Liver (tissue), 9 donors: Measurements from ENCODE around the gene GNG12. TPM values are rescaled to one million over a fixed set of nuclear protein-coding genes. Genes with fewer than 3 reads are reported as not detected.

Experiments used
- DNase-seq: peaks from one replicate; pipeline ENCODE4 v3.0.0-alpha.2; 2017; ENCODE audit warnings: low spot score
- H3K27ac ChIP-seq, 2 donors: one replicate each; pipeline ENCODE4 v1.7.0; 2013; ENCODE audit warnings: inconsistent platforms in 2 of 2, low read length in 2 of 2, control low read depth in 1 of 2, low read depth in 1 of 2, mild to moderate bottlenecking in 1 of 2
- H3K27me3 ChIP-seq, 4 donors: one replicate each; pipeline versions ENCODE4 v1.6.1 to v1.7.0; 2013; ENCODE audit warnings: low read length in 3 of 4, inconsistent platforms in 1 of 4, mild to moderate bottlenecking in 1 of 4, moderate library complexity in 1 of 4; ENCODE audit not compliant: control insufficient read depth in 4 of 4, insufficient read depth in 4 of 4
- H3K36me3 ChIP-seq, 4 donors: one replicate each; pipeline versions ENCODE4 v1.6.1 to v1.7.0; 2013; ENCODE audit warnings: low read length in 3 of 4, mild to moderate bottlenecking in 3 of 4, low read depth in 1 of 4, moderate library complexity in 1 of 4; ENCODE audit not compliant: control insufficient read depth in 4 of 4, insufficient read depth in 3 of 4
- H3K4me1 ChIP-seq, 4 donors: one replicate each; pipeline versions ENCODE4 v1.6.1 to v1.7.0; 2013; ENCODE audit warnings: low read length in 3 of 4, mild to moderate bottlenecking in 3 of 4, moderate library complexity in 1 of 4; ENCODE audit not compliant: control insufficient read depth in 4 of 4, insufficient read depth in 4 of 4
- H3K4me3 ChIP-seq, 3 donors: one replicate each; pipeline versions ENCODE4 v1.6.1 to v1.7.0; 2013; ENCODE audit warnings: low read length in 3 of 3, control low read depth in 1 of 3, low read depth in 1 of 3, mild to moderate bottlenecking in 1 of 3
- H3K9ac ChIP-seq, 2 donors: one replicate each; pipeline ENCODE4 v1.7.0; 2013; ENCODE audit warnings: low read length in 2 of 2, mild to moderate bottlenecking in 2 of 2, moderate library complexity in 2 of 2, control low read depth in 1 of 2, low read depth in 1 of 2
- H3K9me3 ChIP-seq, 4 donors: one replicate each; pipeline versions ENCODE4 v1.6.1 to v1.7.0; 2013; ENCODE audit warnings: low read length in 3 of 4; ENCODE audit not compliant: control insufficient read depth in 4 of 4
- ATF3 ChIP-seq: IDR thresholded peaks from 2 replicates; pipeline ENCODE4 v1.6.1; 2016; ENCODE audit warnings: antibody characterized with exemption
- CTCF ChIP-seq: fragments of 150-350 bp; IDR thresholded peaks from 2 replicates; pipeline ENCODE4 v1.5.1; 2017; ENCODE audit warnings: improper control_type of control experiment, low read depth, low read length; ENCODE audit not compliant: missing input control
- EGR1 ChIP-seq, 2 donors: IDR thresholded peaks; 2 replicates each; pipeline ENCODE4 v1.6.1; 2016 to 2018; ENCODE audit warnings: antibody characterized with exemption in 2 of 2, low read depth in 2 of 2
- FOXA1 ChIP-seq: IDR thresholded peaks from 2 replicates; pipeline ENCODE4 v1.6.1; 2016; ENCODE audit warnings: antibody characterized with exemption
- FOXA2 ChIP-seq: IDR thresholded peaks from 2 replicates; pipeline ENCODE4 v1.6.1; 2016; ENCODE audit warnings: antibody characterized with exemption
- HNF4A ChIP-seq, 2 donors: conservative IDR thresholded peaks; 2 replicates each; pipeline ENCODE4 v1.6.1; 2016; ENCODE audit warnings: antibody characterized with exemption in 2 of 2, mild to moderate bottlenecking in 2 of 2
- JUND ChIP-seq, 2 donors: IDR thresholded peaks; 2 replicates each; pipeline ENCODE4 v1.6.1; 2016; ENCODE audit warnings: antibody characterized with exemption in 2 of 2
- MAX ChIP-seq: IDR thresholded peaks from 2 replicates; pipeline ENCODE4 v1.6.1; 2016; ENCODE audit warnings: antibody characterized with exemption
- NR2F2 ChIP-seq: IDR thresholded peaks from 2 replicates; pipeline ENCODE4 v1.6.1; 2016; ENCODE audit warnings: antibody characterized with exemption
- RAD21 ChIP-seq, 2 donors: IDR thresholded peaks; 2 replicates each; pipeline ENCODE4 v1.6.1; 2016; ENCODE audit warnings: antibody characterized with exemption in 2 of 2, mild to moderate bottlenecking in 2 of 2
- REST ChIP-seq: IDR thresholded peaks from 2 replicates; pipeline ENCODE4 v1.6.1; 2016; ENCODE audit warnings: antibody characterized with exemption, mild to moderate bottlenecking
- RXRA ChIP-seq, 2 donors: IDR thresholded peaks; 2 replicates each; pipeline ENCODE4 v1.6.1; 2017 to 2018; ENCODE audit warnings: antibody characterized with exemption in 2 of 2, mild to moderate bottlenecking in 1 of 2
- SP1 ChIP-seq: IDR thresholded peaks from 2 replicates; pipeline ENCODE4 v1.6.1; 2018; ENCODE audit warnings: antibody characterized with exemption, mild to moderate bottlenecking
- TAF1 ChIP-seq: conservative IDR thresholded peaks from 2 replicates; pipeline ENCODE4 v1.6.1; 2016; ENCODE audit warnings: antibody characterized with exemption, mild to moderate bottlenecking
- YY1 ChIP-seq: IDR thresholded peaks from 2 replicates; pipeline ENCODE4 v1.6.1; 2016; ENCODE audit warnings: antibody characterized with exemption, mild to moderate bottlenecking
- WGBS: extraction: QIAGEN DNeasy Blood & Tissue Kit; methylation state at CpG from one replicate; pipeline ENCODE4 v1.1.7; 2013; 5-methylcytosine and 5-hydroxymethylcytosine counted together
- polyA plus RNA-seq, 2 donors: library from polyadenylated mRNA; stranded (reverse) in 1 of 2; unstranded in 1 of 2; fragments of 200-250 nt in 1 of 2; fragments of >200 nt in 1 of 2; fragmentation: Nextera tagmentation in 1 of 2; extraction: Ambion mirVana in 1 of 2; gene quantifications; one replicate each; pipeline versions ENCODE4 v1.2.1 to v1.2.3, GENCODE V29; 2013 to 2015
- total RNA-seq, 2 donors: library from RNA; depleted of rRNA; stranded (reverse); fragments of >200 nt; gene quantifications; one replicate each; pipeline ENCODE4 v1.2.3, GENCODE V29; 2014
- TF ChIP-seq, protein P1 (sequence below): IDR thresholded peaks from 2 replicates; pipeline ENCODE4 v1.6.1; 2016; ENCODE audit warnings: antibody characterized with exemption
- donor health status: healthy.
- donor health status: healthy.
- donor health status: healthy.
- donor health status: healthy.
- donor health status: healthy.

Gene GNG12
- total and polyA plus RNA-seq, 4 donors, result 15.4 to 26.1 (median 19.7) TPM

- TF ChIP-seq, protein P1, sequence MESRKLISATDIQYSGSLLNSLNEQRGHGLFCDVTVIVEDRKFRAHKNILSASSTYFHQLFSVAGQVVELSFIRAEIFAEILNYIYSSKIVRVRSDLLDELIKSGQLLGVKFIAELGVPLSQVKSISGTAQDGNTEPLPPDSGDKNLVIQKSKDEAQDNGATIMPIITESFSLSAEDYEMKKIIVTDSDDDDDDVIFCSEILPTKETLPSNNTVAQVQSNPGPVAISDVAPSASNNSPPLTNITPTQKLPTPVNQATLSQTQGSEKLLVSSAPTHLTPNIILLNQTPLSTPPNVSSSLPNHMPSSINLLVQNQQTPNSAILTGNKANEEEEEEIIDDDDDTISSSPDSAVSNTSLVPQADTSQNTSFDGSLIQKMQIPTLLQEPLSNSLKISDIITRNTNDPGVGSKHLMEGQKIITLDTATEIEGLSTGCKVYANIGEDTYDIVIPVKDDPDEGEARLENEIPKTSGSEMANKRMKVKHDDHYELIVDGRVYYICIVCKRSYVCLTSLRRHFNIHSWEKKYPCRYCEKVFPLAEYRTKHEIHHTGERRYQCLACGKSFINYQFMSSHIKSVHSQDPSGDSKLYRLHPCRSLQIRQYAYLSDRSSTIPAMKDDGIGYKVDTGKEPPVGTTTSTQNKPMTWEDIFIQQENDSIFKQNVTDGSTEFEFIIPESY, result peak; percentile 27
Measured at GRCh38 chr1:67831850-67832513, 1.3 kb downstream of the GNG12 start (continued).

GRCh38 chr1:67830928-67831830, 2.1 kb downstream of the GNG12 start:
- Histone ChIP-seq H3K4me1 (peaks cover 2 to 8% (median 5%) of the 10 kb centered on the region in 4 donors), H3K27me3 (no peaks in the 10 kb centered on the region), H3K9ac (peak overlapping the region; percentile 81 to 82), H3K9me3 (no peaks in the 10 kb centered on the region), H3K27ac (peak overlapping the region; percentile 72 to 86), H3K36me3 (no peaks in the 10 kb centered on the region), H3K4me3 (peak overlapping the region; percentile 65 to 94 (median 79))
- TF ChIP-seq, protein P1, result no peak
- TF ChIP-seq FOXA2 (no peak), TAF1 (no peak), CTCF (no peak), NR2F2 (no peak), JUND (IDR thresholded peaks at IDR 0.05) (no peak), ATF3 (no peak), YY1 (no peak), EGR1 (IDR thresholded peaks at IDR 0.05; ENCODE audit: low read depth in 2 of 2) (no peak), RXRA (IDR thresholded peaks at IDR 0.05) (no peak), FOXA1 (no peak)
- no peak for DNase-seq
- WGBS, result 7% methylated on average over 7 of the region's 7 CpGs

- no peak overlapping the region for H3K4me3 ChIP-seq
- peak overlapping the region; percentile 19 to 72 for H3K27ac ChIP-seq
- H3K9me3 ChIP-seq, result no peaks in the 10 kb centered on the region
- DNase-seq, result no peak
- TF ChIP-seq MAX, result peak; percentile 67
- no peak for TF ChIP-seq REST
- TF ChIP-seq FOXA1, result peak; percentile 28
- TF ChIP-seq, protein P1, result peak; percentile 11
- peak; percentile 73 for TF ChIP-seq FOXA2
- peak; percentile 33 for TF ChIP-seq SP1
- peak in 1 of 2 donors; percentile 34 for TF ChIP-seq RXRA (IDR thresholded peaks at IDR 0.05)
- TF ChIP-seq RAD21 (IDR thresholded peaks at IDR 0.05), result no peak
- peak; percentile 59 to 78 for TF ChIP-seq HNF4A (conservative IDR thresholded peaks at IDR 0.05)
- H3K36me3 ChIP-seq, result no peaks in the 10 kb centered on the region
- H3K4me1 ChIP-seq, result peaks cover 3 to 17% (median 13%) of the 10 kb centered on the region in 4 donors
- no peaks in the 10 kb centered on the region for H3K27me3 ChIP-seq
- WGBS, result 51% methylated on average over 5 of the region's 5 CpGs
- no peak overlapping the region for H3K9ac ChIP-seq
Measured at GRCh38 chr1:67830226-67830625, 3.0 kb downstream of the GNG12 start.
